SU-DHL-6 (cell line): ENCODE measurements around the gene NOSIP.

Experiments
- H2AFZ ChIP-seq: fragments of 200-600 bp; sonication (generic); 2 replicates; pipeline ENCODE4 v1.6.1; 2014; ENCODE audit warnings: low read depth, mild to moderate bottlenecking, moderate library complexity, mixed read lengths, antibody characterized with exemption, low read length; ENCODE audit not compliant: severe bottlenecking
- H3F3A ChIP-seq: fragments of 200-600 bp; shearing (Covaris generic); 2 replicates; pipeline ENCODE4 v1.6.0; 2016; ENCODE audit warnings: antibody characterized with exemption, mild to moderate bottlenecking; ENCODE audit not compliant: insufficient read depth
- H3K27ac ChIP-seq: fragments of 200-600 bp; sonication (generic); 2 replicates; pipeline ENCODE4 v1.5.1; 2016; ENCODE audit warnings: low read depth, mild to moderate bottlenecking, low read length, moderate library complexity, mixed read lengths
- H3K27me3 ChIP-seq: fragments of 200-600 bp; sonication (generic), shearing (Covaris generic); 2 replicates; pipeline ENCODE4 v1.6.0; 2014; ENCODE audit warnings: mild to moderate bottlenecking, low read length
- H3K36me3 ChIP-seq: fragments of 200-600 bp; sonication (generic); 2 replicates; pipeline ENCODE4 v1.6.1; 2014; ENCODE audit warnings: mild to moderate bottlenecking, low read length, mixed read lengths
- H3K4me2 ChIP-seq: fragments of 300-600, 200-600 bp; shearing (Covaris generic), sonication (generic); 2 replicates; pipeline ENCODE4 v1.6.0; 2014; ENCODE audit warnings: low read length, low read depth, mild to moderate bottlenecking; ENCODE audit not compliant: poor library complexity, severe bottlenecking
- H3K4me3 ChIP-seq: fragments of 200-600 bp; sonication (generic); 2 replicates; pipeline ENCODE4 v1.5.1; 2014; ENCODE audit warnings: antibody characterized with exemption, low read length, mild to moderate bottlenecking, mixed read lengths; ENCODE audit not compliant: insufficient read depth, poor library complexity, severe bottlenecking
- H3K79me2 ChIP-seq: fragments of 200-600 bp; sonication (generic); 2 replicates; pipeline ENCODE4 v1.6.1; 2014; ENCODE audit warnings: mild to moderate bottlenecking, low read length, moderate library complexity; ENCODE audit not compliant: insufficient read depth
- H3K9ac ChIP-seq: fragments of 200-600 bp; sonication (generic); 2 replicates; pipeline ENCODE4 v1.7.0; 2014; ENCODE audit warnings: mild to moderate bottlenecking, low read length
- H3K9me2 ChIP-seq: fragments of 200-600 bp; sonication (generic); replicated peaks from 2 replicates; pipeline ENCODE4 v1.6.1; 2014; ENCODE audit warnings: low read length; ENCODE audit not compliant: insufficient read depth
- H3K9me3 ChIP-seq: fragments of 200-600 bp; sonication (generic); 2 replicates; pipeline ENCODE4 v1.6.1; 2014; ENCODE audit warnings: low read length, mixed read lengths; ENCODE audit not compliant: insufficient read depth
- H4K20me1 ChIP-seq: fragments of 200-600 bp; sonication (generic); 2 replicates; pipeline ENCODE4 v1.6.1; 2014; ENCODE audit warnings: low read depth, mild to moderate bottlenecking, antibody characterized with exemption, low read length, moderate library complexity, mixed read lengths
- EZH2phosphoT487 ChIP-seq: fragments of 200-600 bp; sonication (generic), shearing (Covaris generic); conservative IDR thresholded peaks from 2 replicates; pipeline ENCODE4 v1.6.1; 2018; ENCODE audit warnings: mild to moderate bottlenecking, antibody characterized with exemption, low read length, moderate library complexity, mixed read lengths
- TF ChIP-seq, protein P1 (sequence below): fragments of 200-600 bp; sonication (generic); IDR thresholded peaks from one replicate; pipeline ENCODE4 v1.5.1; 2017; ENCODE audit warnings: antibody characterized with exemption, mild to moderate bottlenecking, low read length, moderate library complexity; ENCODE audit not compliant: insufficient read depth, poor library complexity, severe bottlenecking

NOSIP gene

DNA sequence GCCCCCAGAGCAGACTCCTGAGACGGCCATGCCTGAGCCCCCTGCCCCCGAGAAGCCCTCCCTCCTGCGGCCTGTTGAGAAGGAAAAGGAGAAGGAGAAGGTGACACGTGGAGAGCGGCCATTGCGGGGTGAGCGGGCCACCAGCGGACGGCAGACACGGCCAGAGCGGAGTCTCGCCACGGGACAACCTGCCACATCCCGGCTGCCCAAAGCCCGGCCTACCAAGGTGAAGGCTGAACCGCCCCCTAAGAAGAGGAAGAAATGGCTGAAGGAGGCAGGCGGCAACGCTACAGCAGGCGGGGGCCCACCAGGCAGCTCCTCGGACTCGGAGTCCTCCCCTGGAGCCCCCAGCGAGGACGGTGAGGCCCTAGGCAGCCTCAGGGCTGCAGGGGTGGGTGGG, 35.5 kb upstream of the NOSIP start:
- H3K9me3 ChIP-seq: no peaks in the 10 kb centered on the region
- no peak overlapping the region for H3K9ac ChIP-seq
- H3K79me2 ChIP-seq: peaks cover 8% of the 10 kb centered on the region; the same call in 1 of the 2 replicates
- H3K9me2 ChIP-seq: no peaks in the 10 kb centered on the region
- no peaks in the 10 kb centered on the region for H3K36me3 ChIP-seq
- no peak overlapping the region for H2AFZ ChIP-seq
- no peak overlapping the region for H3K4me3 ChIP-seq
- no peaks in the 10 kb centered on the region for H3K27me3 ChIP-seq
- H3K27ac ChIP-seq: no peak overlapping the region
- no peaks in the 10 kb centered on the region for H3F3A ChIP-seq
- no peak for TF ChIP-seq EZH2phosphoT487
- TF ChIP-seq, protein P1, sequence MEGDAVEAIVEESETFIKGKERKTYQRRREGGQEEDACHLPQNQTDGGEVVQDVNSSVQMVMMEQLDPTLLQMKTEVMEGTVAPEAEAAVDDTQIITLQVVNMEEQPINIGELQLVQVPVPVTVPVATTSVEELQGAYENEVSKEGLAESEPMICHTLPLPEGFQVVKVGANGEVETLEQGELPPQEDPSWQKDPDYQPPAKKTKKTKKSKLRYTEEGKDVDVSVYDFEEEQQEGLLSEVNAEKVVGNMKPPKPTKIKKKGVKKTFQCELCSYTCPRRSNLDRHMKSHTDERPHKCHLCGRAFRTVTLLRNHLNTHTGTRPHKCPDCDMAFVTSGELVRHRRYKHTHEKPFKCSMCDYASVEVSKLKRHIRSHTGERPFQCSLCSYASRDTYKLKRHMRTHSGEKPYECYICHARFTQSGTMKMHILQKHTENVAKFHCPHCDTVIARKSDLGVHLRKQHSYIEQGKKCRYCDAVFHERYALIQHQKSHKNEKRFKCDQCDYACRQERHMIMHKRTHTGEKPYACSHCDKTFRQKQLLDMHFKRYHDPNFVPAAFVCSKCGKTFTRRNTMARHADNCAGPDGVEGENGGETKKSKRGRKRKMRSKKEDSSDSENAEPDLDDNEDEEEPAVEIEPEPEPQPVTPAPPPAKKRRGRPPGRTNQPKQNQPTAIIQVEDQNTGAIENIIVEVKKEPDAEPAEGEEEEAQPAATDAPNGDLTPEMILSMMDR: no peak
- H4K20me1 ChIP-seq: no peaks in the 10 kb centered on the region
- H3K4me2 ChIP-seq: no peak overlapping the region

DNA sequence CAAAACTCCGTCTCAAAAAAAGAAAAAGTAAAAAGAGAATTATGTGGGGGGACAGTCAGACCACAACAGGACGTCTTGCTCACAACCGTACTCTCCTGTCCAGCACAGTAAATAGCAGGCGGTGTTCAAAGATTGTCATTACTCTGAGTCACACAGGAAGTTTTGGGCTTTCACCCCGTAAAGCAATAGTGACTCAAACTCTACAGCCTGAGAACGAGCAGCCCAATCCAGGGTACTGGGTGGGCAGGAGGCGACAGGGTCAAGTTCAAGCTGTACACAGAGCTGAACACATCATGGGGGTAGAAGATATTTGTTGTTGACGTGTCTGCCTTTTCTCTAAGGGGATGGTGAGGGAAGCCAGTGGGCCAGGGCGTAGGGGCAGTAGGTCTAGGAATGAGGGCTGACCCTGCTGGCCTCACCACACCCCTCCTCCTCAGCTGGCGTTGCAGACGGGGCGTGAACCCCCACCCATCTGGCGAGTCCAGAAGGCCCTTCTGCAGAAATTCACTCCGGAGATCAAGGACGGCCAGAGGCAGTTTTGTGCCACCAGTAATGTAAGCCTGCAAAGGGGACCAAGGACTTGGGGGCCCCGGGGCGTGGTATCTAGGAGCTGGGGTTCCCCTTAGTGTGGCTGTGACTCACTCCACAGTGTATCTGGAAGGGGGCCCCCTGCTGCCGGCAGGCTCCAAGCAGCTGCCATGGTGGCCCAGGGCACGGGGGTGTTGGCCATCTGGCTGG, 33.9 kb upstream of the NOSIP start:
- Histone ChIP-seq H3K4me3 (no peak overlapping the region), H3K9me3 (no peaks in the 10 kb centered on the region), H2AFZ (no peak overlapping the region), H3K36me3 (no peaks in the 10 kb centered on the region), H3K79me2 (peaks cover 13% of the 10 kb centered on the region), H4K20me1 (no peaks in the 10 kb centered on the region), H3K9me2 (no peaks in the 10 kb centered on the region), H3K27me3 (no peaks in the 10 kb centered on the region), H3K9ac (no peak overlapping the region), H3K27ac (no peak overlapping the region), H3F3A (no peaks in the 10 kb centered on the region), H3K4me2 (no peak overlapping the region)
- TF ChIP-seq, protein P1: no peak
- TF ChIP-seq EZH2phosphoT487: no peak

DNA sequence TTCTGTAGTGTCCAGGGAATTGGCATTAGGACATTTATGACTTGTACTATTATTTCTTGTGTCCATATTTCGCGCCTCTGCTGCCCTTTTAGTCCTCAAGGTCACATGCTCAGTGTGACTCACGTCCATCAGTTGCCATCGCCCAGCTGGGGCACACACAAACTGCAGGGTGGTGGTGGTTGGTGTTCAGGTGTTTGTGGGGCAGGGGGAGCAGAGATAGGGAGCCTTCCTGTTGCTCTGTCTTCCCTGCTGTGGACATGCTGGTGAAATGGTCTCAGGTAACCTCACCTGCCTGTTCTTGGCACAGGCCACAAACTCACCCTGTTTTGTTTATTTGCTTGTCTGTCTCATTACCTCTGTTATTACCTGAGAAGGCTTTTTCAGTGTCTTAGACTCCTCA, 33.0 kb upstream of the NOSIP start:
- Histone ChIP-seq H4K20me1 (no peaks in the 10 kb centered on the region), H3K27me3 (no peaks in the 10 kb centered on the region), H3K9me3 (no peaks in the 10 kb centered on the region), H3K4me2 (no peak overlapping the region), H3F3A (no peaks in the 10 kb centered on the region), H3K27ac (no peak overlapping the region), H3K9me2 (no peaks in the 10 kb centered on the region), H2AFZ (no peak overlapping the region), H3K4me3 (no peak overlapping the region), H3K9ac (no peak overlapping the region), H3K36me3 (no peaks in the 10 kb centered on the region), H3K79me2 (peaks cover 18% of the 10 kb centered on the region)
- TF ChIP-seq EZH2phosphoT487: no peak
- TF ChIP-seq, protein P1: no peak
